HG02870 (cell line): Measurements from ENCODE around the gene IQGAP2.

Source experiments
- ATAC-seq: cut with Tn5 transposase; IDR thresholded peaks from one replicate; pipeline ENCODE4 v1.9.1; 2021; ENCODE audit warnings: mild to moderate bottlenecking, moderate library complexity; ENCODE audit not compliant: unreplicated experiment

The IQGAP2 gene

DNA sequence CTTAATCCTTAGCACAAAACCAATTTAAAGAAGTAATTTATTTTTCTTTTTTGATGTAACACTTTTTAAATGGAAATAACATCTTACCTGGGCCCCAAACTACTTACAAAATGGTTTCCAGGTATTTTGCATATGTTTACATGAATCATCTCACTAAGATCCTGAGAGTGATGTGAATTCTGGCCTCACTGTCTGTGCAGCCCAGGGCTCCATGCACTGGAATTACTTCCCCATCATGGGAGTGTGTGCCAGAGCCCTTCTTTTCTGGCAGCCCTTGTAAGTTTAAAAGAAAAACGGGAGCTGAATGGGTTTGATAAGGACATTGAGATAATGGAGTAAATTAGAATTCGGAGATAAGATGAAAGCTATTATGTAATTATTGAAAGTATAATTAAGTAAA, 300.6 kb downstream of the IQGAP2 start:
- ATAC-seq = no peak

GRCh38 chr5:76704131-76704663, 301.1 kb downstream of the IQGAP2 start:
- ATAC-seq = no peak

DNA sequence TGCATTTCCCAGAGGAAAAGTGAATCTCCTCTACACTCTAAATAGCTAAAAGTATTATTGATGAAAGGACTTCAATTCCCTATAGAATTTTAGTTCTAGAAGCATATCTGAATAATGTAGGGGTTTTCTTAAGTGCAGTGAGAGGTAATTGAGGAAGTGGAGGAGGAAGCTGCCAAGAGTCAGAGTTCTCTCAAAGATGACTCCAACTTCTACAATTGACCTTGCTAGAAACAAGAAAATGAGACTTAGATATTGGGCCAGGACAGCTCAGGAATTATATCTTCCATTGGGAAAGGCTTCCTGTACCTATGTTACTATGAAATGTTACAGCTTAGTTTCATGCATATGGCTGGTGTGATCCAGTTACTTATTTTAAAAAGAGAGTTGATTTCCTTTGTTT, 302.5 kb downstream of the IQGAP2 start:
- ATAC-seq = no peak

GRCh38 chr5:76709762-76710161, 306.7 kb downstream of the IQGAP2 start:
- ATAC-seq = no peak

- peak; percentile 55 for ATAC-seq
Observed at GRCh38 chr5:76710991-76711390, 307.9 kb downstream of the IQGAP2 start.

- no peak for ATAC-seq
Observed at GRCh38 chr5:76714751-76715485, 311.8 kb downstream of the IQGAP2 start.

DNA sequence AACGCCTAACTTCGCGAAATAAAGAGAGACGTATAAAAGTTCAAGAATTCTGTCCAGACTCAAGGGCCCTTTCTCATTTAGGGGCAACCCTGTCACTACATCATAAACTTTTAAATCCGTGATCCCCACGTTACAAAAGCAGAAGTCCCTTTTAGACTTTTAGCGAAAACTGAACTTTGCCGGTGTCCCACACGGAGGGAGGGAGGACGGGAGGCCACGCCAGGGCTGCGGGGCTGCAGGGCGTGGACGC, 312.3 kb downstream of the IQGAP2 start:
- peak; percentile 3 for ATAC-seq

DNA sequence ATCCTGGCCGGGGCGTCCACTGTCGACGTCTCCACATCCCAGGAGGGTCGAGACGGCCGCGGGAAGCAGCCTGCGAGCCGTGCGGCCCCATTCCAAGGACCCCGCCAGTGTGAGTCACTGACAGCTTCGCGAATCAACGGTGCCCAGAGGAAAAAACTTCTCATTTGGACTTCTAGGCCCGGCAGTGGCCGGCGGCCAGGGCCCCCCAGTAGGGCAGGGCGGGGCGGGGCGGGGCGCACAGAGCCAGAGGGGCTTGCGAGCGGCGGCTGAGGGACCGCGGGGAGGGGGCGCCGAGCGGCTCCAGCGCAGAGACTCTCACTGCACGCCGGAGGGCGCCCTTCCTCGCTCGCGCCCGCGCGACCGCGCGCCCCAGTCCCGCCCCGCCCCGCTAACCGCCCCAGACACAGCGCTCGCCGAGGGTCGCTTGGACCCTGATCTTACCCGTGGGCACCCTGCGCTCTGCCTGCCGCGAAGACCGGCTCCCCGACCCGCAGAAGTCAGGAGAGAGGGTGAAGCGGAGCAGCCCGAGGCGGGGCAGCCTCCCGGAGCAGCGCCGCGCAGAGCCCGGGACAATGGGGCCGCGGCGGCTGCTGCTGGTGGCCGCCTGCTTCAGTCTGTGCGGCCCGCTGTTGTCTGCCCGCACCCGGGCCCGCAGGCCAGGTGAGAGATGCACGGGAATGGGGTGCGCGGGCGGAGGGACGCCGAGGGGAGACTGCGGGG, 312.8 kb downstream of the IQGAP2 start, which contains the start of gene F2R:
TSS of gene F2R (plus strand) at position 391 of the 720 bp plus-strand sequence. CDS start at position 573, 182 bp downstream.
- peak; percentile 54 for ATAC-seq

- ATAC-seq = no peak
Observed at GRCh38 chr5:76716456-76717157, 313.5 kb downstream of the IQGAP2 start.

DNA sequence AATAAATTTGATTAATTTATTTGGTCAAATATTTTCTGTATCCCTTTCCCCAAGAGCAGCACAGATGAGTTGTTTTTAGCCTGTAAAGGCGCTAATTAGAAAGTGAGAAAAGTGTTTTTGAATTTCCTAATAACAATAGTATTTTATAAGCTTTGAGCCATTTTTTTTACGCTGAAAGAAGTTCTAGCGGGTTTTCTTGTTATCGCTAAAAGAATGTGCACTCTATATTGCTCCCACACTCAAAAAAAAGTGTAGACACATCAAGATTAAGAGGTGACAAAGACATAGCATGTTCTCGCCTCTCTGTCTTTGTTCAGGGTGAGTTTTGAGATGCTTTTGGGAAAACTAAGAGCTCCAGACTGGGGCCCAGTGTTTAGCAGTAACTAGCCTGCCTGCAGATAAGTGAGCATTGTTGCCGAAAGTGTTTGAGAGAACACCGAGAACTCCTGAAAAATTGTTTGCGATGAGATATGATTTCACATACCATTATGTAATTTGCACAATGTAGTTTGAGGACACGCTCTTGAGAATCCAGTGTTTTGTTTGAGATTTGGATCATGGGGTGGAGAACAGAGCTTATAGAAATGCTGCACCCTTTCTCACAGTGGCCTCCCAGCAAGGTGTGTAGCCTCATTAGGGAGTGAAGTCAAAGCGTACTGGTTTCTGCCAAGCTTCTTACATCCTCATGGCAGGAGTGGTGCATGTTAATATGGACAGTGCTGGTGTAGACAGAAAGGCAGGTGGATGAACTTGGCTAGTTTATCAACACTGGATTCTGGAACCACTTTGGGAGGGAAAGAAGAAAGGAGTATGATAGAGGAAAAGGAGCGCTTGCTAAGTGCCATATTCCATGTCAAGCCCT, 314.4 kb downstream of the IQGAP2 start:
- no peak for ATAC-seq

GRCh38 chr5:76718381-76718832, 315.3 kb downstream of the IQGAP2 start:
- no peak for ATAC-seq

DNA sequence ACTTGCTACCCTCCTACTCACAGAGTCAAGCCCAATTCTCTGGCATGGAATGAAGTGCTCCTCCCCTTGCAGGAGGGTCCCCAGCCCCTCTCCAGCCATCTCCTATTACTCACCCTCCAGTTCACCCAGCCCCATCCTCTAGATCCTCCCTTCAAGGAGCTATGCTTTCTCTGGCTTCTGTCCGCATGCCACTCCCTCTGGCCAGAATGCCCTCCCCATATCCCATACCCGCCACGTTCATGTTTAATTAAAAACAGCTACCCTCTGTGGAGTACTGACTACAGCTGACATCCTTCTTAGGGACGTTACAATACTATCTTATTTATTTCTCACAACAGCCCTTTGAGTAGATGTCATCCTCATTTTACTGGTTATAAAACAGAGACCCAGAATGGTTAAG, 315.8 kb downstream of the IQGAP2 start:
- no peak for ATAC-seq

DNA sequence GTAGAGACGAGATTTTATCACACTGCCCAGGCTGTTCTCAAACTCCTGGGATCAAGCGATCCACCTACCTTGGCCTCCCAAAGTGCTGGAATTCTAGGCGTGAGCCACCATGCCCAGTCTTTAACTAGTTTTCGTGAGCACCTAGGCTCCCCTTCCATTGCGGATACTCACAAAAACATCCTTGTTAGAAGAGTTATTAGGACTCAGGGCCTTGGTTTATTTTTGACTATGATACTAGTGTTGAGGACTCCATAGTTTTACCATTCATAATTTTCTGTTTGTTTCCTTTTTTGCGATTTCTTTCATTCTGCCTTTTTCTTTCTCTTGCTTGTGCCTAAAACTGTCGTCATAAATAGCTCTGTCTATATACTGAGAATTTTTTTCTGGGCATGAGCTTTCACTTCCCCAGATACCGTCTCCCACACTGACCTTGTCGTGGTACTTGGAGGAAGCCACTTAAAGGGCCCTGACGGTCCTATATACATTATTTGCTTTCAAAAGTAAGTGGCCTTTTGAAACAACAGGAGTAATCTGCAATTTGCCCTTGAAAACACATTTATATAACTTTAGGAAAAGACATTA, 318.0 kb downstream of the IQGAP2 start:
- peak; percentile 88 for ATAC-seq

GRCh38 chr5:76723266-76723665, 320.2 kb downstream of the IQGAP2 start:
- no peak for ATAC-seq

- ATAC-seq = no peak
Observed at GRCh38 chr5:76723906-76724305, 320.8 kb downstream of the IQGAP2 start.

- ATAC-seq = no peak
Observed at GRCh38 chr5:76724871-76725270, 321.8 kb downstream of the IQGAP2 start.

DNA sequence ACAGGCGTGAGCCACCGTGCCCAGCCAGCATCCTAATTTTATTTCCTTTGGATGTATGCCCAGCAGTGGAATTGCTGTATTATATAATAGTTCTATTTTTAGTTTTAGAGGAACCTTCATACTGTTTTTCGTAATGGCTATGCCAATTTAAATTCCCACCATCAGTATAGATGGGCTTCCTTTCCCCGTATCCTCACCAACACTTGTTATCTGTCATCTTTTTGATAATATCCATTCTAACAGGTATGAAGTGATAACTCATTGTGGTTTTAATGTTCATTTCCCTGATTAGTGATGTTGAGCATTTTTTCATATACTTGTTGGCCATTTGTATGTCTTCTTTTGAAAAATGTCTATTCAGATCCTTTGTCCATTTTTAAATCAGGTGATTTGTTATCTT, 325.9 kb downstream of the IQGAP2 start:
- no peak for ATAC-seq

- no peak for ATAC-seq
Observed at GRCh38 chr5:76729373-76730290, 326.5 kb downstream of the IQGAP2 start.

GRCh38 chr5:76732405-76733048, 329.4 kb downstream of the IQGAP2 start:
- no peak for ATAC-seq
